Activated CD4-positive, alpha-beta memory T cell treated with anti-CD3 and anti-CD28 coated beads, Interleukin-2, amount 10 ng/mL, durations not matched to agents 7 days and 5 days (primary cell): ENCODE data around the gene MRPL55. TPM values are rescaled to one million over a fixed set of nuclear protein-coding genes. Genes with fewer than 3 reads are reported as not detected.
A peak's percentile ranks its signal among the peaks of the same experiment; 100 is the strongest.

Experiments used
- CTCF ChIA-PET: fragments of 350-600 bp; sonication (Branson Sonifier 250); formaldehyde crosslinking; loops from one replicate; lab custom pipeline; 2021; ENCODE audit warnings: antibody characterized with exemption, inconsistent platforms; lab: Charles Lee
- POLR2A ChIA-PET: fragments of 350-600 bp; sonication (Branson Sonifier 250); formaldehyde crosslinking; loops from one replicate; lab custom pipeline; 2021; ENCODE audit warnings: antibody characterized with exemption; lab: Charles Lee
- DNase-seq: peaks from one replicate; pipeline ENCODE4 v3.0.0-alpha.2; 2020
- H3K27ac Mint-ChIP-seq: one replicate; pipeline ENCODE4 v1.8.0; 2021; ENCODE audit warnings: mild to moderate bottlenecking, mixed read lengths
- H3K27me3 Mint-ChIP-seq: one replicate; pipeline ENCODE4 v1.8.0; 2021; ENCODE audit warnings: mixed read lengths
- H3K36me3 Mint-ChIP-seq: one replicate; pipeline ENCODE4 v1.8.0; 2021; ENCODE audit warnings: low read depth, mixed read lengths
- H3K4me1 Mint-ChIP-seq: one replicate; pipeline ENCODE4 v1.8.0; 2021; ENCODE audit warnings: mixed read lengths
- H3K4me3 Mint-ChIP-seq: one replicate; pipeline ENCODE4 v1.8.0; 2021; ENCODE audit warnings: mild to moderate bottlenecking, mixed read lengths
- H3K9me3 Mint-ChIP-seq: one replicate; pipeline ENCODE4 v1.8.0; 2021; ENCODE audit warnings: mixed read lengths
- total RNA-seq, 2 experiments: library from RNA; stranded (reverse); gene quantifications; one replicate each; pipeline ENCODE4 v1.2.3, GENCODE V29; 2021

Gene MRPL55
- total RNA-seq, 2 experiments from 2014 or later: 43.1 to 43.9 TPM

DNA sequence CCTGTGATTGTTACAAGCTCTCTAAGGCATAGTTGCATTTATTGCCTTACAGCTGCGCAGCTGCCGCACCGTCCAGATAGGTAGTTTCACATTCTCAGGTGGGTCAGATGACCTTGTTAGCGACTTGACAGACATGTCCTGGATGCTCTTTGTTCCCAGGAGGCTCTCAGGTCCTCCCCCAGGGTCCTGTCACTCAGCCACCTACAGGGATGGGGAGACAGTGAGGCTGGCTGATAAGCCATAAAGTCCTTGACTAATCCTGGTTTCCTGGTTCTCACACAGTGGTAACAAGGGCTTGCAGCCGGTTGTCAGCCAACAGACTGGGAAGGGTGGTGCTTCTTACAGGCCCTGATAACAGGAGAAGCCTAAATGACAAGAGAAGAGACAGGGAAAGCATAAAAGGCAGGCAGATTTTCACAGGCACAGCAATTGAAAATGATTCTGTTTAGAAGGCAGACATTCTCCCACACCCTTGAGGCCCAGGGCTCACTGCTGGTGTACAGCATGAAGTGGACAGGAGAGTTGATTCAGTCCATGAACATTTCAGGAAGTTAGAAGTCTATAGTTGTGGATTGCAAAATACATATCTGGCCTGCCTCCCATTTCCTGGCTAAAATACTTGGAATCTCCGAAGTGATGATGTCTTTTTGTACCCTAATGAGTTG lies 23.7 kb downstream of the MRPL55 start:
- ChIA-PET POLR2A (interaction anchor here (1.3 to 4.8 kb wide), 5 partner anchors 14 to 24 kb away, joined by 4 to 39 read pairs (median 28); partner anchors contain the start of genes C1orf35 and MRPL55), CTCF (interaction anchor here (3.4 kb wide), 1 partner anchor 80 kb away, joined by 13 read pairs; the partner anchor contains the start of gene IBA57)
- Mint-ChIP-seq H3K27ac (peak overlapping the region; percentile 87), H3K27me3 (no peaks in the 10 kb centered on the region), H3K36me3 (peaks cover 62% of the 10 kb centered on the region), H3K9me3 (no peaks in the 10 kb centered on the region), H3K4me1 (peaks cover 72% of the 10 kb centered on the region), H3K4me3 (peak overlapping the region; percentile 90)
- DNase-seq: no peak

DNA sequence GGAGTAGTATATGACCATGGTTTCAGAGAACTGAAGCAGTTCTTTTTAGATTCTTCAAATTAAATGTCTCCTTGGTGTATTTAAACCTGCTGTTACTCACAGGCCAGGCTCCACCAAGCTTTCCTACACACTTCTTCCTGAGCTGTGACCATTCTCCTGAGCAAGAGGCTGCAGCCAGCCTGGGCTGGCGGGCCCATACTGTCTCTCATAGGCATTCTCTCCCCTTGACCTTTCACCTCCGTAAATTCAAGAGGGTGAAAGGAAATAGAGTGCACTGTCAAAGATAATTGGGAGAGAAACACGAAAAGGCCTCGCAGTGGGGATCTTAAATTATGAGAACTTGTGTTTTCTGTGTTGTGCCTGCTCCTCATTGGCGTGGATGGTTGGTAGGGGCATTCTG lies 24.3 kb downstream of the MRPL55 start:
- Mint-ChIP-seq H3K9me3 (no peaks in the 10 kb centered on the region), H3K36me3 (peaks cover 56% of the 10 kb centered on the region), H3K4me1 (peaks cover 67% of the 10 kb centered on the region), H3K27ac (peak overlapping the region; percentile 87), H3K4me3 (peak overlapping the region; percentile 90), H3K27me3 (no peaks in the 10 kb centered on the region)
- ChIA-PET CTCF (interaction anchor here (0.8 to 3.4 kb wide), 2 partner anchors 46 to 81 kb away, joined by 4 to 13 read pairs; partner anchors contain the start of gene IBA57), POLR2A (interaction anchor here (1.1 to 4.8 kb wide), 8 partner anchors 10 to 409 kb away, joined by 3 to 39 read pairs (median 16); partner anchors contain the start of genes C1orf35, IBA57 and MRPL55)
- no peak for DNase-seq

DNA sequence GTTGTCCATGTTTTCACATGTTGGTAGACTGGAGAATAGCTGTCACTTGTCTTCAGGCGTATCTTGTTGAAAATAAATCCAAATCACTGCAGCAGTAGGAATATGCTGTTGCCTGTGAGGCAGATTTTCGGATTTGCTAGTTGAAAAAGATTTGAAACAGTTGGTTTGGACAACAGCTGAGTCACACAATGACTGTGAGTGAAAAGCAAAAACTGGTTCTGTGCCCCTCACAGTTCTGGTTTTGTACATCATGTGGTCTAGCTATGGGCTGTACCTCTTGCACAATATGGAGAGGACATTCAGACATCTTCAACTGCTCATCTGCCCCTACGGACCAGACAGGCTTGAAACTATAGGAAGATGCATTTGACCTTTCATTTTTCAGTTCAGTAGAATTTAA lies 24.8 kb downstream of the MRPL55 start:
- Mint-ChIP-seq H3K27me3 (no peaks in the 10 kb centered on the region), H3K9me3 (no peaks in the 10 kb centered on the region), H3K4me1 (peaks cover 64% of the 10 kb centered on the region), H3K27ac (peak overlapping the region; percentile 87), H3K4me3 (peak overlapping the region; percentile 90), H3K36me3 (peaks cover 55% of the 10 kb centered on the region)
- no peak for DNase-seq
- POLR2A ChIA-PET: interaction anchor here (0.8 to 4.8 kb wide), 9 partner anchors 11 to 410 kb away, joined by 3 to 39 read pairs (median 4); partner anchors contain the start of genes C1orf35, IBA57, MRPL55 and TRIM11
- CTCF ChIA-PET: interaction anchor here (0.8 to 3.4 kb wide), 3 partner anchors 15 to 81 kb away, joined by 4 to 13 read pairs (median 4); partner anchors contain the start of gene IBA57

DNA sequence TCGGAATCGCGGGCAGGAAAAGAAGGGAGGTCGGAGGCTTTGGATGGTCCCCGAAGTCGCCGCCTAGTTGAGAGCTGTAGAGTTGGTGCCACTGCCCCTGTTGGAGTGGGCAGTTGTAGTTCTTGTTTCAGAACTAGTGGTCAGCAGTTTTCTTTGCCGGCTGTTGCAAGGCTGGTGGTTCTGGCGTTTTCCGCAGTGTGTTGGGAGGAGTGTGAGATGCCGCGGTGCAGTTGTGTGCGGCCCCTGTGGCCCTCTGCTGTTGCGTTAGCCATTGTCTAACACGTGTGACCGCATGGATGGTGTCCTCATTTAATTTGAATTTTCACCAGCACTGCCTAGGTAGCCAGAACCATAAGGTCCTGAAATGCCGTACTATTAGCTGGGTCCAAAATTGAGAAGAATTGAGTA lies 25.2 kb downstream of the MRPL55 start:
- H3K27ac Mint-ChIP-seq: peak overlapping the region; percentile 87
- H3K27me3 Mint-ChIP-seq: no peaks in the 10 kb centered on the region
- ChIA-PET POLR2A (interaction anchor here (0.8 to 4.8 kb wide), 10 partner anchors 11 to 410 kb away, joined by 3 to 39 read pairs (median 6); partner anchors contain the start of genes C1orf35, IBA57, MRPL55 and TRIM11), CTCF (interaction anchor here (0.8 to 3.4 kb wide), 3 partner anchors 16 to 82 kb away, joined by 4 to 13 read pairs (median 4); partner anchors contain the start of gene IBA57)
- no peaks in the 10 kb centered on the region for H3K9me3 Mint-ChIP-seq
- peaks cover 61% of the 10 kb centered on the region for H3K4me1 Mint-ChIP-seq
- DNase-seq: no peak
- H3K36me3 Mint-ChIP-seq: peaks cover 52% of the 10 kb centered on the region
- H3K4me3 Mint-ChIP-seq: peak overlapping the region; percentile 90

DNA sequence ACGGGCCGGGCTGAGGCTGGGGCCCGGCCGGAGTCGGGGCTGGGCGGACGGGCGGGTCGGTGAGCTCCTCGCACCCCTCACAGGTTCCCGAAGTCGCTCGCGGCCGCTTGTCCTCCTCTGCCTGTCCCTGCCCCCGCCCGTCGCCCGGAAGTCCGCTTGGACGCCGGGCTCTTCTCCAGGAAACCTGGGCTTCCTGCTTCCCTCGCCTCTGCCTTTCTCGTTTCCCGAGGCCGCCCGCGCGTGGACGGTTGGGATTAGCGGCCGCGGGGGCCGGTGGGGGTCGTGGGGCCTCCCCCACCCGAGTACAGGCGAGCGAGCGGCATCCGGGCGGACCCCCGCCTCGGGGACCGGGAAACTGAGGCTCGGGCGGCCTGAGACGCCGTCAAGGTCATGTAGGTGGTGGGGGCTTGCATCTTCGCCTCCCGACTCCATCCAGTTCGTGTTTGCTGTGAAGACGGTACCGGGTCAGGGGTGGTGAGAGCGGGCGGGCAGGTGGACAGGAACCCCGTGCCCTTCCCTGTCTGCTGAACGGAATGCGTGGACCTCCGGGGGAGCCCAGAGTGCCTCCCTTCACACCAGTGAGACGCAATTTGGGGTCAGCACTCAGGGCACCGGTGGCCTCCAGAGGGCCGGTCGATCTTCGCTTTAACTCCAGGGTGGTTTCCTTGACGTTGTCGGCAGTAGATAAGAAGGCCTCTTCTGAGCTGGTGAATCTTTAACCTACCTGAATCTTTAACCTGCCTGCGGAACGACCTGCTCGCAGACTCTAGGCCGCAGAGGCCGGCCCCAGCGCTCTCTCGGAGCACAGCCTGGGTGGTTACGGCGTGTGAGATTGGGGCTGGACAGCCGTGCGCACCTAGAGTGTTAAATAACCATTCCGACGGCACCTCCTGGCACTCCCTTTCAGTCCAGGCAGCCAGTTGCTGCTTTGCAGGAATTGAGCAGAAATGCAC lies 25.9 kb downstream of the MRPL55 start:
- H3K9me3 Mint-ChIP-seq: no peaks in the 10 kb centered on the region
- ChIA-PET POLR2A (interaction anchor here (0.6 to 4.8 kb wide), 32 partner anchors 8 to 1429 kb away, joined by 3 to 39 read pairs (median 5); partner anchors contain the start of genes C1orf35, GUK1, IBA57 and MRPL55), CTCF (interaction anchor here (0.9 to 3.4 kb wide), 5 partner anchors 16 to 541 kb away, joined by 4 to 13 read pairs (median 4); partner anchors contain the start of gene IBA57)
- peak; percentile 54 for DNase-seq
- H3K4me3 Mint-ChIP-seq: peak overlapping the region; percentile 90
- peaks cover 57% of the 10 kb centered on the region for H3K4me1 Mint-ChIP-seq
- peak overlapping the region; percentile 87 for H3K27ac Mint-ChIP-seq
- H3K27me3 Mint-ChIP-seq: no peaks in the 10 kb centered on the region
- peaks cover 47% of the 10 kb centered on the region for H3K36me3 Mint-ChIP-seq

DNA sequence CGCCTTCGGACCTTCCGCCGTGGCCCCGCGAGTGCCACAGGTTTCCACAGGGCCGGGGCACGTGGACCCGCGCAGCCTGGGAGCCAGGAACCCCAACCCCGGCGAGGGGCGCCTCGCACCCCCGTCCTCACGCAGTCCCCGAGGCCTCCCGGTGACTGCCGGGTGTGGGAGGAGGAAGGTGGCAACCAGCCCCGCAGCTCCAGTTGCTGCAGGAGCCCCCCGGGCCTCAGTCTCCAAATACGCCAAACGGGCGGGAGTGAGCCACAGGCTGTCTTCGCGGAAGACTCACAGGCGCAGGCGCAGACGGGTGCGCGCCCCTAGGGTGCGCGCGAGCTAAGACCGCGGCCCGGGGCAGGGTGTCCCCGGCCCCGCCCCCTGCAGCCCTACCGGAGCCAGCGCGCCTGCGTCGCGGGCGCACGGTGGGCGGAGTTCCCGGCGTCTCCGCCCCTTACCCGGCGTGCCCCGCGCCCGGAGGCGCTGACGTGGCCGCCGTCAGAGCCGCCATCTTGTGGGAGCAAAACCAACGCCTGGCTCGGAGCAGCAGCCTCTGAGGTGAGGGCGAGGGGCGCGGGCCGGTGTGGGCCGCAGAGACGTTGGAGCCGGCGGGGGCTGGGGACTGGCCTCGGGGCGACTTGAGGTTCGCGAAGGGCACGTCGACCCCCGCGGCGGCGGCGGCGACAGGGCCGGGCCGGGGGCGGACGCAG lies 26.7 kb downstream of the MRPL55 start, which contains the start of gene ARF1:
ARF1 (plus strand) TSS at position 495 of the 704 bp plus-strand sequence. CDS start 14,407 bp downstream, outside the sequence.
- Mint-ChIP-seq H3K27ac (peak within 1 kb of the TSS; percentile 87), H3K4me3 (peak within 1 kb of the TSS; percentile 90), H3K9me3 (no peaks in the 10 kb centered on the region), H3K4me1 (peaks cover 51% of the 10 kb centered on the region), H3K27me3 (no peaks in the 10 kb centered on the region), H3K36me3 (peaks cover 39% of the 10 kb centered on the region)
- ChIA-PET POLR2A (interaction anchor here (0.6 to 4.8 kb wide), 33 partner anchors 8 to 1428 kb away, joined by 3 to 39 read pairs (median 5); partner anchors contain the start of genes C1orf35, GUK1, IBA57 and MRPL55), CTCF (interaction anchor here (0.7 to 3.4 kb wide), 5 partner anchors 28 to 540 kb away, joined by 3 to 13 read pairs (median 4); partner anchors contain the start of gene IBA57)
- peak; percentile 94 for DNase-seq

DNA sequence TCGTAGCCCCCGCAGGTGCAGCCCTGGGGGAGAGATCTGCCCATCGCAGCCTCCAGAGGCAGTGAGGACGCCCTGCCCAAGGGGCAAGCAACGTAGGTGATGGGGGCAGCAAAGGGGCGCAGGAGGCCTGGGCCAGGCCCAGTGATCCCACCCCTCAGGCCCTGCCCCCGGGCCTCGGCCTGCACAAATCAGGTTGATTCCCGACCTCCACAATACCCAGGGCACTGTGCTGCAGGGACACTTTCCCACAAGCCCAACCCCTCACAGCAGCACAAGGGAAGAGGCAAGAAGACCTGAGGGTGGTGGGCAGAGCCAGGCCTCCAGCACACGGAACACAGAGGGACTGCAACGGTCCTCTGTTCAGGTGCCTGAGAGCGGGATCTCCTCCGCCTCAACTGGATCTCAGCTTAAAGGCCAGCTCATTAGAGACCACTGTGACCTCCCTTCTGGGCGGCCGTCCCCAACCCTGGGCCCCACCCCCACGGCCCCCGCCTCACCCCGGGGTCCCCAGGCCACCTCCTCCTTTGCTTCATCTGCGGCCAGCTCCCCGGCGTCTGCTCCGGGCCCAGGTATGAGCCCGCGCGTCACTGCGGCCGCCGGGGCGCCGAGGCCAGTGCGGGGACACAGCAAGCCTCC lies 27.4 kb downstream of the MRPL55 start:
- Mint-ChIP-seq H3K4me3 (peak overlapping the region; percentile 82), H3K4me1 (peaks cover 44% of the 10 kb centered on the region), H3K36me3 (peaks cover 33% of the 10 kb centered on the region), H3K9me3 (no peaks in the 10 kb centered on the region), H3K27ac (peak overlapping the region; percentile 64), H3K27me3 (no peaks in the 10 kb centered on the region)
- ChIA-PET POLR2A (interaction anchor here (0.7 to 4.8 kb wide), 31 partner anchors 8 to 1428 kb away, joined by 3 to 39 read pairs (median 5); partner anchors contain the start of genes C1orf35, GUK1, IBA57 and MRPL55), CTCF (interaction anchor here (0.7 to 3.4 kb wide), 5 partner anchors 29 to 539 kb away, joined by 3 to 13 read pairs (median 4); partner anchors contain the start of gene IBA57)
- no peak for DNase-seq

DNA sequence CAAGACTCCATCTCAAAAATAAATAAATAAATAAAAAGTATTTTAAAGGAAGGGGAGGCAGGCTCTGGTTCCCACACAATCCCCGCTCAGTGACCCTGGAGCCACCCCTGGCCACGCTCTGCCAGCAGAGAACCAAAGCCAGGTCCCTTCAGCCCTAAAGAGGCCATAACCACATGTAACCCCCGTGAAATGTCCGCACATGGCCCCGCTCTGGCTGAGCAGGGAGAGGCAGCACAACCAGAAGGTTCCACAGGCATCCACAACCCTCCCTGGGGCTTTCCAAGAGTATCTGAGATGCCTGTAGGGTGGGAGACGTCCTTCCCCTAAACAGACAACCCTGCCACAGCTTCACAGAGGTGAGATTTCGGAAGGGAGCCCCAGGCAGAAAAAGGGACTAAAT lies 28.0 kb downstream of the MRPL55 start:
- Mint-ChIP-seq H3K27me3 (no peaks in the 10 kb centered on the region), H3K36me3 (peaks cover 30% of the 10 kb centered on the region), H3K9me3 (no peaks in the 10 kb centered on the region), H3K27ac (peak overlapping the region; percentile 63), H3K4me3 (peak overlapping the region; percentile 82), H3K4me1 (peaks cover 39% of the 10 kb centered on the region)
- no peak for DNase-seq
- ChIA-PET POLR2A (interaction anchor here (0.7 to 4.8 kb wide), 10 partner anchors 8 to 376 kb away, joined by 3 to 39 read pairs (median 8); partner anchors contain the start of gene MRPL55), CTCF (interaction anchor here (1.5 kb wide), 1 partner anchor 82 kb away, joined by 4 read pairs; no protein-coding TSS in a partner anchor)

DNA sequence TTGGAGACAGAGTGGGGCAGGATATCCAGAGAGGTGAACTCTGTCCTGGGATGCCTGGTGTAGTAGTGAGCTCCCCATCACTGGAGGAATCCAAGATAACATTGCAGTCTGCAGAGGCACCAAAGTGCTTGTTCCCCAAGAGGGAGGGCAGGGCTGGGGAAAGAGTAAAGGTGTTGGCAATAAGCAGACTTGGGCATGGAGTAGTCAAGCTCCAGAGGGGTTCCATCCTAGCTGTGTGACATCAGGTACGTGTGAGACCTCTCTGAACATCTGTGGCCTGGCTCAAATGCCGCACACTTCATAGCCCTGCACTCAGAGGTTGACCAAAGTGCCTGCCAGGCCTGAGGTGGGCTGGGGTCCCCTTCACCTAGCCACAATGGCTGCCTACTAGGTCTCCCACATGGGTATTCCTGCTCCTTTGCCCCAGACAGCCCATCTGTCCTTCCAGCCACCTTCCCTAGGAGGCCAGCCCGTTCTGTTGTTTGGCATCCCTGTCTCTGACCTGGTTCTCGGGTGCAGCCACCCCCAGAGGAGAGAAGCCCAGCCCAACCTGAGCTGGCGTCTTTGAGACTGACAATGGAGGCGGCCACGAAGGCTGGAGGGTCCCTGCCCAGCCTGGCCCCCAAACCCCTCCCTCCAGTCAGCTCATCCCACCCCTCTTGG lies 29.4 kb downstream of the MRPL55 start:
- Mint-ChIP-seq H3K4me1 (peaks cover 25% of the 10 kb centered on the region), H3K9me3 (no peaks in the 10 kb centered on the region), H3K27me3 (no peaks in the 10 kb centered on the region), H3K36me3 (peaks cover 19% of the 10 kb centered on the region), H3K27ac (no peak overlapping the region), H3K4me3 (no peak overlapping the region)
- POLR2A ChIA-PET: no interaction called here
- no peak for DNase-seq
- CTCF ChIA-PET: no interaction called here

DNA sequence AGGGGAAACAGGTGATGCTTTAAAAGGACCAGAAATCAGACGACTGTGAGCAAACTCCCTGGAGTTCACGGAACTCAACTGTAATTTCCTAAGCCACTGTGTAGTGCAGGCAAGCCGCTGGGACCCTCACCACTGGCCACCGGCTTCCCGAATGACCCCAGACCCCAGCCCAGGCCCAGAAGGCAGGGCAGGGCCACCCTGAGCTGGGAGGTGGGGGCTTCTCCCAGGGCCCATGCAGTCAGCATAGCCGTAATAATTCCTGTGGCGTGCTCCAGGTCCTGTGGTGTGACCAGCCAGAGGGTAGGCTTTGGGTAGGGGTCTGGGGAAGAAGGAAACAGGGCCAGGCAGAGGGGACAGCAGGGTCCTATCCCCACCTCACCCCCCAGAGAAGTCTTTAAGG lies 30.1 kb downstream of the MRPL55 start:
- peaks cover 11% of the 10 kb centered on the region for H3K36me3 Mint-ChIP-seq
- no peak overlapping the region for H3K27ac Mint-ChIP-seq
- POLR2A ChIA-PET: interaction anchor here (1.0 kb wide), 1 partner anchor 214 kb away, joined by 3 read pairs; no protein-coding TSS in a partner anchor
- DNase-seq: no peak
- no peaks in the 10 kb centered on the region for H3K27me3 Mint-ChIP-seq
- H3K4me3 Mint-ChIP-seq: no peak overlapping the region
- no peaks in the 10 kb centered on the region for H3K9me3 Mint-ChIP-seq
- H3K4me1 Mint-ChIP-seq: peaks cover 18% of the 10 kb centered on the region
- CTCF ChIA-PET: no interaction called here
